ENCODE results near the gene COPG1.

- no peak for TF ChIP-seq EZH2phosphoT487 (IDR thresholded peaks at IDR 0.05; ENCODE audit: low read depth, severe bottlenecking, unreplicated experiment)
- TF ChIP-seq CTCF (IDR thresholded peaks at IDR 0.05; ENCODE audit: poor library complexity) = no peak
- no peak for TF ChIP-seq EZH2 (IDR thresholded peaks at IDR 0.05; ENCODE audit: borderline replicate concordance)
Measured at GRCh38 chr3:129256270-129256669, 6.9 kb downstream of the COPG1 start.

Measured in hepatocyte (in vitro differentiated cells).